PC-9 (cell line): ENCODE measurements around the gene FAM237B. TPM values are rescaled to one million over a fixed set of nuclear protein-coding genes. Genes with fewer than 3 reads are reported as not detected.

Experiments
- BruUV-seq: library from RNA; stranded (reverse); fragments of 400-500 nt; replicated peaks from 2 replicates; lab custom pipeline; 2021; lab: Mats Ljungman, UMichigan
- CTCF ChIA-PET: fragments of 300-600 bp; sonication (Branson Sonifier 250); formaldehyde crosslinking; loops from one replicate; lab custom pipeline; 2022; ENCODE audit warnings: antibody characterized with exemption; lab: Charles Lee
- POLR2A ChIA-PET: fragments of 300-600 bp; sonication (Branson Sonifier 250); formaldehyde crosslinking; loops from one replicate; lab custom pipeline; 2022; ENCODE audit warnings: antibody characterized with exemption; ENCODE audit not compliant: unreplicated experiment; lab: Charles Lee
- DNase-seq, 2 experiments: peaks; one replicate each; pipeline versions ENCODE4 v3.0.0 to v3.0.0-alpha.2; 2015 to 2022; ENCODE audit warnings: mixed read lengths in 1 of 2
- H2AFZ ChIP-seq: fragments of 200-600 bp; sonication (generic); 2 replicates; pipeline ENCODE4 v1.8.1; 2017; ENCODE audit warnings: antibody characterized with exemption
- H3F3A ChIP-seq: fragments of 200-600 bp; sonication (generic); 2 replicates; pipeline ENCODE4 v1.8.1; 2017; ENCODE audit warnings: antibody characterized with exemption, mild to moderate bottlenecking, low read depth; ENCODE audit not compliant: insufficient read depth
- H3K27ac ChIP-seq: fragments of 200-600 bp; sonication (generic); 2 replicates; pipeline ENCODE4 v1.6.1; 2016; ENCODE audit warnings: mixed run types
- H3K27me3 ChIP-seq: fragments of 200-600 bp; sonication (generic); 2 replicates; pipeline ENCODE4 v1.6.1; 2016; ENCODE audit warnings: low read depth, mixed run types; ENCODE audit not compliant: insufficient read depth
- H3K36me3 ChIP-seq: fragments of 200-600 bp; sonication (generic); 2 replicates; pipeline ENCODE4 v1.6.1; 2016; ENCODE audit warnings: low read depth, mixed run types
- H3K4me1 ChIP-seq: fragments of 200-600 bp; sonication (generic); replicated peaks from 2 replicates; pipeline ENCODE4 v1.6.1; 2016; ENCODE audit warnings: mixed run types; ENCODE audit not compliant: insufficient read depth
- H3K4me2 ChIP-seq: fragments of 200-600 bp; sonication (generic); 2 replicates; pipeline ENCODE4 v1.6.1; 2017; ENCODE audit warnings: mixed run types
- H3K4me3 ChIP-seq: fragments of 200-600 bp; sonication (generic); 2 replicates; pipeline ENCODE4 v1.6.1; 2016; ENCODE audit warnings: mixed run types
- H3K79me2 ChIP-seq: fragments of 200-600 bp; sonication (generic); 2 replicates; pipeline ENCODE4 v1.6.1; 2017; ENCODE audit warnings: low read depth, mixed run types
- H3K9me2 ChIP-seq: fragments of 200-600 bp; sonication (generic); 2 replicates; pipeline ENCODE4 v1.8.1; 2017; ENCODE audit warnings: mild to moderate bottlenecking; ENCODE audit not compliant: insufficient read depth
- H3K9me3 ChIP-seq: fragments of 200-600 bp; sonication (generic); 2 replicates; pipeline ENCODE4 v1.8.1; 2016; ENCODE audit warnings: low read depth; ENCODE audit not compliant: insufficient read depth
- H4K20me1 ChIP-seq: fragments of 200-600 bp; sonication (generic); 2 replicates; pipeline ENCODE4 v1.8.1; 2017; ENCODE audit not compliant: insufficient read depth
- CTCF ChIP-seq: fragments of 200-600 bp; sonication (generic); conservative IDR thresholded peaks from 2 replicates; pipeline ENCODE4 v1.6.1; 2017; ENCODE audit warnings: mixed run types, antibody characterized with exemption, mild to moderate bottlenecking, moderate library complexity
- EZH2 ChIP-seq: fragments of 200-600 bp; sonication (generic); IDR thresholded peaks from 2 replicates; pipeline ENCODE4 v1.8.0; 2017; ENCODE audit warnings: antibody characterized with exemption, low read depth
- intact Hi-C: fragments of 100-400 bp; cut with micrococcal nuclease; formaldehyde crosslinking; loops from one replicate; pipeline ENCODE4 v1.10.0; 2022; ENCODE audit not compliant: unreplicated experiment
- total RNA-seq: library from RNA; stranded (reverse); gene quantifications from 2 replicates; pipeline ENCODE4 v1.2.3, GENCODE V29; 2021

Gene FAM237B
- total RNA-seq, 1 experiment from 2014 or later, result not detected

GRCh38 chr7:90272242-90272641, 48.9 kb downstream of the FAM237B start:
- H2AFZ ChIP-seq, result no peak overlapping the region
- no peaks in the 10 kb centered on the region for H4K20me1 ChIP-seq
- peaks cover 5% of the 10 kb centered on the region; the same call in 1 of the 2 replicates for H3K4me1 ChIP-seq
- no peak overlapping the region for H3K27ac ChIP-seq
- H3K27me3 ChIP-seq, result no peaks in the 10 kb centered on the region
- H3K79me2 ChIP-seq, result no peaks in the 10 kb centered on the region
- no peaks in the 10 kb centered on the region for H3K36me3 ChIP-seq
- no peak overlapping the region for H3K4me2 ChIP-seq
- POLR2A ChIA-PET, result no interaction called here
- no peaks in the 10 kb centered on the region for H3K9me3 ChIP-seq
- TF ChIP-seq CTCF (no peak), EZH2 (no peak)
- no peaks in the 10 kb centered on the region for H3K9me2 ChIP-seq
- CTCF ChIA-PET, result no interaction called here
- H3F3A ChIP-seq, result no peaks in the 10 kb centered on the region
- intact Hi-C loops, result no loop called here
- BruUV-seq, result no TSS peak
- DNase-seq, result no peak
- H3K4me3 ChIP-seq, result no peak overlapping the region

DNA sequence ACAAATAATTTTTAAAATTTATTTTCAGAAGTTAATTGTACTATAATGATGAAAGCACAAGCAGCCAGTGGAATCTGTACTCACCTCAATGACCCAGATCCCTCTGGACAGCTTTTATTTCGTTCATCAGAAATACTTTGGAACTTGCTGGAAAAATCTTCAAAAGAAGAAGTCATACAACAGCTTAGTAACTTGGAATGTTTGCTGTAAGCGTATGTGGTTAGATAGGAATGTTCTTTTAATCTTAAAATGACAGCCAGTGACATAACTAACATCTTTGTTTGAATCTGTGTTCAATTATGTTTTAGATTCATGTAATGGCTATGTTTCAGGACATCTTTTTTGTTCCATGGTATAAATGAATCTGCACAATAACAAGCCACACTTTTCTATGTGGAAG, 49.4 kb downstream of the FAM237B start:
- Histone ChIP-seq H3K4me3 (no peak overlapping the region), H3K9me3 (no peaks in the 10 kb centered on the region), H4K20me1 (no peaks in the 10 kb centered on the region), H2AFZ (no peak overlapping the region), H3K9me2 (no peaks in the 10 kb centered on the region), H3K79me2 (no peaks in the 10 kb centered on the region), H3K27me3 (no peaks in the 10 kb centered on the region), H3K36me3 (no peaks in the 10 kb centered on the region), H3K4me2 (no peak overlapping the region), H3K27ac (no peak overlapping the region), H3K4me1 (peaks cover 5% of the 10 kb centered on the region; the same call in 1 of the 2 replicates), H3F3A (no peaks in the 10 kb centered on the region)
- BruUV-seq, result no TSS peak
- CTCF ChIA-PET, result no interaction called here
- TF ChIP-seq EZH2 (no peak), CTCF (no peak)
- DNase-seq, result no peak
- intact Hi-C loops, result no loop called here
- POLR2A ChIA-PET, result no interaction called here

- no peak for TF ChIP-seq CTCF
- TF ChIP-seq EZH2, result no peak
- H3K9me2 ChIP-seq, result no peaks in the 10 kb centered on the region
- no peak overlapping the region for H3K4me3 ChIP-seq
- CTCF ChIA-PET, result no interaction called here
- H3K27me3 ChIP-seq, result no peaks in the 10 kb centered on the region
- no peaks in the 10 kb centered on the region for H3K9me3 ChIP-seq
- H2AFZ ChIP-seq, result no peak overlapping the region
- H4K20me1 ChIP-seq, result no peaks in the 10 kb centered on the region
- no peak for DNase-seq
- no peaks in the 10 kb centered on the region; the same call in 1 of the 2 replicates for H3F3A ChIP-seq
- no peak overlapping the region for H3K27ac ChIP-seq
- no peak overlapping the region for H3K4me2 ChIP-seq
- H3K79me2 ChIP-seq, result no peaks in the 10 kb centered on the region
- H3K36me3 ChIP-seq, result no peaks in the 10 kb centered on the region
- peaks cover 5% of the 10 kb centered on the region; the same call in 1 of the 2 replicates for H3K4me1 ChIP-seq
- POLR2A ChIA-PET, result no interaction called here
- intact Hi-C loops, result no loop called here
- BruUV-seq, result no TSS peak
These were observed 50.5 kb downstream of the FAM237B start for GRCh38 chr7:90270431-90271178.
